Panc1 (cell line): Measurements from ENCODE around the gene TMEFF1.

Experiments used
- CTCF ChIP-seq: fragments of 450-650 bp; IDR thresholded peaks from 2 replicates; pipeline ENCODE4 v1.5.1; 2017; ENCODE audit warnings: mild to moderate bottlenecking
- POLR2AphosphoS5 ChIP-seq: IDR thresholded peaks from 2 replicates; pipeline ENCODE4 v1.6.1; 2012; ENCODE audit warnings: mild to moderate bottlenecking, low read depth, low read length, moderate library complexity
- REST ChIP-seq, 2 experiments: IDR thresholded peaks; 2 replicates each; pipeline ENCODE4 v1.6.1; 2011 to 2012; ENCODE audit warnings: low read depth in 2 of 2, control low read depth in 1 of 2, low read length in 1 of 2, mild to moderate bottlenecking in 1 of 2, moderate library complexity in 1 of 2; ENCODE audit not compliant: insufficient read depth in 1 of 2

GRCh38 chr9:100579665-100580064 is 106.7 kb downstream of the TMEFF1 start:
- TF ChIP-seq CTCF (no peak), POLR2AphosphoS5 (no peak), REST (IDR thresholded peaks at IDR 0.05; ENCODE audit: insufficient read depth in 1 of 2, low read depth in 2 of 2, low read length in 1 of 2) (no peak)
